ENCODE measurements around the gene TECPR2.

DNA sequence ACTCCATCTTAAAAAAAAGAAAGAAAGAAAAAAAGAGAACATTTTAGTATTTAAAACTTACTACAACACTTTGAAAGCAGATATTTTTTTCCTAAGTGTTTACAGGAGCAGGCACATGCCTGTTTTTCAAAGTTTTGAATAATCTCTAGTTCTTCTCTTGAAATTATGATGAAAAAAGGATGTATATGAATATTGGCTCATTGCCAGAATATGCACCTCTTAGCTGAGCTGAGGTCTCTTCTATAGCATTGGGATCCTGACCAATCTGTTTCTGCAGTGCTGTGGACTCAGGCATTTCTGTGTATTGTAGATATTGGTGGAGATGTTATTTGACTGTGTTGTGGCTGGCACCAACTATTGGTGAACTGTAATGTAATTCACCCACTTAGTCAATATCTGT lies 15.0 kb downstream of the TECPR2 start:
- TF ChIP-seq RFX5 (IDR thresholded peaks at IDR 0.05; ENCODE audit: low read depth, low read length) (no peak), SMC3 (IDR thresholded peaks at IDR 0.05; ENCODE audit: borderline replicate concordance, low read length) (no peak), BHLHE40 (IDR thresholded peaks at IDR 0.05; ENCODE audit: borderline replicate concordance in 1 of 2, low read depth in 2 of 2, low read length in 1 of 2) (no peak), POLR2A (IDR thresholded peaks at IDR 0.05; ENCODE audit: low read depth, low read length) (no peak), TAF1 (IDR thresholded peaks at IDR 0.05; ENCODE audit: borderline replicate concordance, low read depth, low read length) (no peak), POLR2AphosphoS5 (IDR thresholded peaks at IDR 0.05; ENCODE audit: low read length) (no peak)
- TF ChIP-seq, protein P1, sequence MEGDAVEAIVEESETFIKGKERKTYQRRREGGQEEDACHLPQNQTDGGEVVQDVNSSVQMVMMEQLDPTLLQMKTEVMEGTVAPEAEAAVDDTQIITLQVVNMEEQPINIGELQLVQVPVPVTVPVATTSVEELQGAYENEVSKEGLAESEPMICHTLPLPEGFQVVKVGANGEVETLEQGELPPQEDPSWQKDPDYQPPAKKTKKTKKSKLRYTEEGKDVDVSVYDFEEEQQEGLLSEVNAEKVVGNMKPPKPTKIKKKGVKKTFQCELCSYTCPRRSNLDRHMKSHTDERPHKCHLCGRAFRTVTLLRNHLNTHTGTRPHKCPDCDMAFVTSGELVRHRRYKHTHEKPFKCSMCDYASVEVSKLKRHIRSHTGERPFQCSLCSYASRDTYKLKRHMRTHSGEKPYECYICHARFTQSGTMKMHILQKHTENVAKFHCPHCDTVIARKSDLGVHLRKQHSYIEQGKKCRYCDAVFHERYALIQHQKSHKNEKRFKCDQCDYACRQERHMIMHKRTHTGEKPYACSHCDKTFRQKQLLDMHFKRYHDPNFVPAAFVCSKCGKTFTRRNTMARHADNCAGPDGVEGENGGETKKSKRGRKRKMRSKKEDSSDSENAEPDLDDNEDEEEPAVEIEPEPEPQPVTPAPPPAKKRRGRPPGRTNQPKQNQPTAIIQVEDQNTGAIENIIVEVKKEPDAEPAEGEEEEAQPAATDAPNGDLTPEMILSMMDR (IDR thresholded peaks at IDR 0.05 in 2 of 3, conservative IDR thresholded peaks at IDR 0.05 in 1 of 3; ENCODE audit: control insufficient read depth in 2 of 3, extremely low read depth in 1 of 3, insufficient read depth in 1 of 3, low read depth in 3 of 3, low read length in 3 of 3), result no peak

Data from GM12878 (cell line).